Mucosa of descending colon (tissue), 3 donors: ENCODE measurements around the gene CDH1. TPM values are rescaled to one million over a fixed set of nuclear protein-coding genes. Genes with fewer than 3 reads are reported as not detected.

ENCODE experiments used
- ATAC-seq: fragments of 200-7000 bp; cut with Tn5 transposase; one replicate; pipeline ENCODE4 v1.9.1; 2020; ENCODE audit warnings: mild to moderate bottlenecking, moderate library complexity
- DNase-seq, 3 donors: peaks; one replicate each; pipeline ENCODE4 v3.0.0-alpha.2; 2020
- H3K36me3 ChIP-seq: fragments of 200-600 bp; one replicate; pipeline ENCODE4 v1.8.0; 2021; ENCODE audit warnings: low read depth, mild to moderate bottlenecking
- H3K4me1 ChIP-seq: fragments of 200-600 bp; one replicate; pipeline ENCODE4 v1.8.0; 2021; ENCODE audit warnings: low read depth, mild to moderate bottlenecking
- H3K4me3 ChIP-seq: fragments of 200-600 bp; one replicate; pipeline ENCODE4 v1.8.0; 2021; ENCODE audit warnings: mild to moderate bottlenecking
- H3K9me3 ChIP-seq: fragments of 200-600 bp; one replicate; pipeline ENCODE4 v1.8.0; 2021; ENCODE audit warnings: mild to moderate bottlenecking
- intact Hi-C, 2 donors: fragments of 100-400 bp; cut with DNase I in 1 of 2; cut with micrococcal nuclease in 1 of 2; formaldehyde crosslinking; loops; one replicate each; pipeline versions ENCODE4 v1.11.0 to v1.11.1; 2022; cut with DNase I, micrococcal nuclease
- total RNA-seq, 3 donors: library from RNA; stranded (reverse); fragmentation: NEBNext Ultra II Directional in 2 of 3; extraction: Animal tissue kit (Norgen Biotek cat#: 25700) in 2 of 3; gene quantifications; one replicate each; pipeline versions ENCODE4 v1.2.1 to v1.2.4, GENCODE V29; 2021 to 2023
- TF ChIP-seq, protein P1 (sequence below): fragments of 200-600 bp; IDR thresholded peaks from one replicate; pipeline ENCODE4 v1.8.0; 2022; ENCODE audit warnings: antibody characterized with exemption, mild to moderate bottlenecking
- donor health status: DM: no; HTN: no; CAD: no; lungs with moderate emphysema.
- donor health status: DM: no; HTN: no; CAD: no.
- donor health status: DM: no; HTN: yes; CAD: no.

CDH1 gene
- total RNA-seq, 3 donors from 2014 or later = 284 to 777 (median 667) TPM

DNA sequence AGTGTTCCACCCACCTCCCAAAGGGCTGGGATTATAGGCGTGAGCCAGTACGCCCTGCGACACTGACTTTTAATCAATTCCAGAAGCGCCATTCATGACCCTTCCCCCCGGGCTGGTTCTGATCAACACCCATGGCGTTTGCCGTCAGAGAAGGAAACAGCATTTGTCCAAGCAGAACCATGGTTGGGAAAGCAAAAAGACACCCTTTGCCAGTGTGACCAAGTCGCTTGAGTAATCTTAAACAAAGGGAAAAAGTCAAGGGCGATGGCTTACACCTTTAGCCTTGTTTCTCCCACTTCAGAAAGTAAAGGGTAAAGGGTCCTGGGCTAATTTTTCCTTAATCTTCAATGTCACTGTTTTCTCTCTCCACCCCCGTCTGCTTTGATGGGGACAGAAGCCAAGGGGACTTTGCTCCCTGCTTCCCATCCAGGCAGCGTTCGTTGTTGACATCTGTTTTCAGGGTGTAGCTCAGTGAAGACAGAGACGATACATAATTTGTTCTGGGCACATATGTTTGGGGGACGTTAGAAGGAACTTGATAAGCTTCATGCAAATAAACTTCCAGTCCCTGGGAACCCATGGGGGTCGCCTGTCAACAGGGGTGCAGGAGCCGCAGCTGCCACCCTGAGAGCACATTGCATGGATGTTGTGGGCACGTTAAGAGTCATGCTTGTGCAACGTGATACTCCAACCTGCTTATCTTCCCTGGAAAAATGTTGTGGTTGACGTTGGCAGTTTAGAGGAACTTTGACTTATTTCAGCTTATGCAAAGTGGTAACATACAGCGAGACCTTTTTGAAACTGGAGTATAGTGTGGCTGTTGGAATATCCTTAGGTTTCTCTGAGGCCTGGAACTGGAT is 55.6 kb downstream of the CDH1 start:
- TF ChIP-seq, protein P1, sequence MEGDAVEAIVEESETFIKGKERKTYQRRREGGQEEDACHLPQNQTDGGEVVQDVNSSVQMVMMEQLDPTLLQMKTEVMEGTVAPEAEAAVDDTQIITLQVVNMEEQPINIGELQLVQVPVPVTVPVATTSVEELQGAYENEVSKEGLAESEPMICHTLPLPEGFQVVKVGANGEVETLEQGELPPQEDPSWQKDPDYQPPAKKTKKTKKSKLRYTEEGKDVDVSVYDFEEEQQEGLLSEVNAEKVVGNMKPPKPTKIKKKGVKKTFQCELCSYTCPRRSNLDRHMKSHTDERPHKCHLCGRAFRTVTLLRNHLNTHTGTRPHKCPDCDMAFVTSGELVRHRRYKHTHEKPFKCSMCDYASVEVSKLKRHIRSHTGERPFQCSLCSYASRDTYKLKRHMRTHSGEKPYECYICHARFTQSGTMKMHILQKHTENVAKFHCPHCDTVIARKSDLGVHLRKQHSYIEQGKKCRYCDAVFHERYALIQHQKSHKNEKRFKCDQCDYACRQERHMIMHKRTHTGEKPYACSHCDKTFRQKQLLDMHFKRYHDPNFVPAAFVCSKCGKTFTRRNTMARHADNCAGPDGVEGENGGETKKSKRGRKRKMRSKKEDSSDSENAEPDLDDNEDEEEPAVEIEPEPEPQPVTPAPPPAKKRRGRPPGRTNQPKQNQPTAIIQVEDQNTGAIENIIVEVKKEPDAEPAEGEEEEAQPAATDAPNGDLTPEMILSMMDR = no peak
- peak; percentile 88 for ATAC-seq
- no peak overlapping the region for H3K4me3 ChIP-seq
- intact Hi-C loops = no loop called here
- H3K9me3 ChIP-seq = no peaks in the 10 kb centered on the region
- DNase-seq = peak in 2 of 3 donors; percentile 66 to 78
- no peaks in the 10 kb centered on the region for H3K36me3 ChIP-seq
- H3K4me1 ChIP-seq = peaks cover 18% of the 10 kb centered on the region

DNA sequence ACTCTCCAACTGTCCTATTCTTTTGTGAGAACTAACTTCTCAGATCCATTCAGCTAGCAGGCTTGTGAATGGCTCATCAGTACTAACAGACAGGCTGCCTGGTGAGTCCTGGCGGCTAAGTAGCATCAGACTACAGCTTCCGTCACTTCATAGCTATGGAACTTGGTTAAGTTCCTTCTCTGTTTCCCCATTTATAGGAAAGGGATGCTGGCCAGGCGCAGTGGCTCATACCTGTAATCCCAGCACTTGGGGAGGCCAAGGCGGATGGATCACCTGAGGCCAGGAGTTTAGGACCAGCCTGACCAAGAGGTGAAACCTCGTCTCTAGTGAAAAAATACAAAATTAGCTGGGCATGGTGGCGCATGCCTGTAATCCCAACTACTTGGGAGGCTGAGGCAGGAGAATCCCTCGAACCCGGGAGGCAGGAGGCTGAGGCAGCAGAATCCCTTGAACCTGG is 56.3 kb downstream of the CDH1 start:
- Histone ChIP-seq H3K36me3 (no peaks in the 10 kb centered on the region), H3K9me3 (no peaks in the 10 kb centered on the region), H3K4me1 (peaks cover 18% of the 10 kb centered on the region), H3K4me3 (no peak overlapping the region)
- TF ChIP-seq, protein P1 = no peak
- DNase-seq (no peak), ATAC-seq (no peak)
- intact Hi-C loops = no loop called here

DNA sequence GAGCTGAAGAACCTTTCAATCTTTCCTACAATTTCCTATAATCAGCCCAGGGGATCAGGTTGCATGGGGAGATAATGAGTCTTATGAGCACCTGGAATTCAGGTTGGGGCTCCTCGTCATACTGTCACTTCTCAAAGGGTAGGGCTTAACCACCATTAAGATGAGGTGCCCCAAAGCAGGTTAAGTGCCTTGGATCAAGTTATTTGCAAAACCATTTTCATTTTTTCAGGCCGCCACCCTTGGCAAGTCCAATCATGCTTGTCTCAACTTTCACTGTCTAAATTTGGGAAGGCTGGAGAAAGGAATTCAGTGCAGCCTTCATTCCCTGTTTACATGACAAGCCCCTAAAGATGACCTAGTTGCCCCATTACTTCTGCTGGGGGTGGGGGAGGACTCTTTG is 61.3 kb downstream of the CDH1 start:
- no peaks in the 10 kb centered on the region for H3K36me3 ChIP-seq
- H3K4me3 ChIP-seq = no peak overlapping the region
- DNase-seq = no peak
- H3K9me3 ChIP-seq = no peaks in the 10 kb centered on the region
- no peak for ATAC-seq
- TF ChIP-seq, protein P1 = no peak
- peaks cover 3% of the 10 kb centered on the region for H3K4me1 ChIP-seq
- intact Hi-C loops = no loop called here

DNA sequence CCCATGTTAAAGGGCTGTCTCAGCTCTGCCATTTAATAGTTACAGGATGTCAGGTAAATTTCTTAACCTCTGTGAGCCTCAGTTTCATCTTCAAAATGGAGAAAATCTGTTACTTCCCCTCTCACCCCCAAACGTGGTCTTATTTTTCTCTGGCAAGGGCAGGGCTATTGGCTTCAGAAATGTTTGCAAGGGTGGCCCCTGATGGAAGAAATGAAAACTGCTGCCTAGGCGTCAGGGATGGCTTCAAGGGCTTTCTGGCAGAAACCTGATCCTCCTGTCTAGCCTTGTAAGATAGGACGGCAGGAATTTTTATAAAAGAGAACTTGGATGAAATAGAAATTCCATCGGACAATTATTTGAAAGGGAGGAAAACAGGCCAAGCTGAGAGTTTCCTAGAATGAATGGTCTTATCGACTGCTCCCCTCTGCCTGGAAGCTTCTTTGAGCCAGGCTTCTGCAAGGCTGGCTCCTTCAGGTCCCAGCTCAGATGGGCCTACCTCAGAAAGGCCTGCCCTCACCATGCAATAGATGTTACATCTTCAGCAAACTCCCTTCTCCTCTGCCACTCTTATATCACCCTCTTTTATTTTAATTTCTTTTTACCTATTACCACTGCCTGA is 63.3 kb downstream of the CDH1 start:
- intact Hi-C loops = no loop called here
- ATAC-seq (peak; percentile 60), DNase-seq (peak in 1 of 3 donors; percentile 47)
- Histone ChIP-seq H3K4me3 (no peak overlapping the region), H3K4me1 (no peaks in the 10 kb centered on the region), H3K36me3 (no peaks in the 10 kb centered on the region), H3K9me3 (no peaks in the 10 kb centered on the region)
- TF ChIP-seq, protein P1 = peak; percentile 57

DNA sequence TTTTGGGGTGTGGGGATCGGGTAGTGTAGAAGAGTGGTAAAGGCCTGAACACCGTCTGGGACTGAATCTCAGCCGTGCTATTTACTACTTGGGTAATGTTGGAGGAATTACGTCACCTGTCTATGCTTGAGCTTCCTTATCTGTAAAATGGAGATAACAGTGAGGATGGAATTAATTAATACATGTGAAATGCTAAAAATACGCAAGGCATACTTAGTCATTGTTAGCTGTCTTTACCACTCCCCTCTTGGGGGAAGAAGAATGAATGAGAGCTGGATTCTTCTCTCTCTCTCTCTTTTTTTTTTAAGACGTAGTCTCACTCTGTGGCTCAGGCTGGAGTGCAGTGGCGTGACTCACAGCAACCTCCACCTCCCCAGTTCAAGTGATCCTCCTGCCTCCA is 65.1 kb downstream of the CDH1 start:
- ATAC-seq = no peak
- no peaks in the 10 kb centered on the region for H3K9me3 ChIP-seq
- H3K36me3 ChIP-seq = no peaks in the 10 kb centered on the region
- no peaks in the 10 kb centered on the region for H3K4me1 ChIP-seq
- TF ChIP-seq, protein P1 = no peak
- H3K4me3 ChIP-seq = no peak overlapping the region
- intact Hi-C loops = no loop called here
- no peak for DNase-seq
